Breast epithelium (tissue), 3 donors: Measurements from ENCODE around the gene HDDC2.

Experiments used
- CTCF ChIP-seq, 3 donors: fragments of 450-650 bp; IDR thresholded peaks; one replicate each; pipeline ENCODE4 v1.5.1; 2016 to 2017; ENCODE audit warnings: antibody characterized with exemption in 3 of 3, mild to moderate bottlenecking in 3 of 3, moderate library complexity in 3 of 3
- POLR2A ChIP-seq: fragments of 450-650 bp; IDR thresholded peaks from one replicate; pipeline ENCODE4 v1.6.1; 2016; ENCODE audit warnings: antibody characterized with exemption, mild to moderate bottlenecking, moderate library complexity
- POLR2AphosphoS5 ChIP-seq, 3 donors: sonication (generic); formaldehyde crosslinking; IDR thresholded peaks; one replicate each; pipeline ENCODE4 v1.6.1; 2017; ENCODE audit warnings: antibody characterized with exemption in 3 of 3

GRCh38 chr6:125316621-125317020, 14.9 kb upstream of the HDDC2 start:
- TF ChIP-seq POLR2A (no peak), CTCF (IDR thresholded peaks at IDR 0.05) (no peak), POLR2AphosphoS5 (IDR thresholded peaks at IDR 0.05) (no peak)
